Caco-2 (cell line): ENCODE data around the gene PRCD. TPM values are rescaled to one million over a fixed set of nuclear protein-coding genes. Genes with fewer than 3 reads are reported as not detected.

Source experiments
- BruUV-seq: library from RNA; stranded (reverse); fragments of 400-500 nt; replicated peaks from 2 replicates; lab custom pipeline; 2021; lab: Mats Ljungman, UMichigan
- CTCF ChIA-PET: fragments of 300-600 bp; sonication (Branson Sonifier 250); formaldehyde crosslinking; loops from one replicate; lab custom pipeline; 2022; ENCODE audit warnings: antibody characterized with exemption; lab: Charles Lee
- POLR2A ChIA-PET: fragments of 300-600 bp; sonication (Branson Sonifier 250); formaldehyde crosslinking; loops from one replicate; lab custom pipeline; 2022; ENCODE audit warnings: antibody characterized with exemption; lab: Charles Lee
- DNase-seq, 2 experiments: peaks; one replicate each; pipeline versions ENCODE4 v3.0.0 to v3.0.0-alpha.2; 2020 to 2022
- H3K27me3 ChIP-seq: replicated peaks from 2 replicates; pipeline ENCODE4 v1.6.0; 2011; ENCODE audit warnings: low read length; ENCODE audit not compliant: control insufficient read depth, insufficient read depth
- H3K36me3 ChIP-seq: 2 replicates; pipeline ENCODE4 v1.5.1; 2011; ENCODE audit warnings: low read length; ENCODE audit not compliant: control insufficient read depth, insufficient read depth
- H3K4me1 ChIP-seq: fragments of 250-450 bp; sonication (Bioruptor Pico); 2 replicates; pipeline ENCODE4 v1.5.1; 2020; ENCODE audit warnings: mild to moderate bottlenecking
- H3K4me3 ChIP-seq: 2 replicates; pipeline ENCODE4 v1.5.1; 2011; ENCODE audit warnings: low read depth, mild to moderate bottlenecking, control low read depth, low read length
- H3K9me3 ChIP-seq: fragments of 250-450 bp; sonication (Bioruptor Pico); 2 replicates; pipeline ENCODE4 v1.5.1; 2020; ENCODE audit warnings: mild to moderate bottlenecking, moderate library complexity
- H3K27ac Mint-ChIP-seq: one replicate; pipeline ENCODE4 v1.8.0; 2022; ENCODE audit warnings: mixed read lengths; ENCODE audit not compliant: unreplicated experiment
- H3K27me3 Mint-ChIP-seq: one replicate; pipeline ENCODE4 v1.8.0; 2022; ENCODE audit warnings: mixed read lengths; ENCODE audit not compliant: insufficient read depth, unreplicated experiment
- H3K36me3 Mint-ChIP-seq: one replicate; pipeline ENCODE4 v1.8.0; 2022; ENCODE audit warnings: mild to moderate bottlenecking, mixed read lengths; ENCODE audit not compliant: insufficient read depth, unreplicated experiment
- H3K4me1 Mint-ChIP-seq: one replicate; pipeline ENCODE4 v1.8.0; 2022; ENCODE audit warnings: low read depth, mixed read lengths; ENCODE audit not compliant: unreplicated experiment
- H3K4me3 Mint-ChIP-seq: one replicate; pipeline ENCODE4 v1.8.0; 2022; ENCODE audit warnings: mild to moderate bottlenecking, moderate library complexity, mixed read lengths; ENCODE audit not compliant: unreplicated experiment
- H3K9me3 Mint-ChIP-seq: one replicate; pipeline ENCODE4 v1.8.0; 2022; ENCODE audit warnings: mixed read lengths; ENCODE audit not compliant: unreplicated experiment
- intact Hi-C: fragments of 100-400 bp; cut with micrococcal nuclease; formaldehyde crosslinking; loops from one replicate; pipeline ENCODE4 v1.10.0; 2022; ENCODE audit not compliant: unreplicated experiment
- total RNA-seq: library from RNA; stranded (reverse); gene quantifications from 2 replicates; pipeline ENCODE4 v1.2.3, GENCODE V29; 2022
- TF ChIP-seq, protein P1 (sequence below), 2 experiments: fragments of 200-600 bp in 1 of 2; IDR thresholded peaks; 1 replicate in 1 of 2; 2 replicates in 1 of 2; pipeline versions ENCODE4 v1.5.1 to v1.8.0; 2011 to 2022; ENCODE audit warnings: antibody characterized with exemption in 1 of 2, control low read depth in 1 of 2, inconsistent platforms in 1 of 2, low read depth in 1 of 2, low read length in 1 of 2, mild to moderate bottlenecking in 1 of 2, moderate library complexity in 1 of 2; ENCODE audit not compliant: insufficient read depth in 1 of 2, severe bottlenecking in 1 of 2, unreplicated experiment in 1 of 2

PRCD gene
- total RNA-seq, 1 experiment from 2014 or later, result not detected

DNA sequence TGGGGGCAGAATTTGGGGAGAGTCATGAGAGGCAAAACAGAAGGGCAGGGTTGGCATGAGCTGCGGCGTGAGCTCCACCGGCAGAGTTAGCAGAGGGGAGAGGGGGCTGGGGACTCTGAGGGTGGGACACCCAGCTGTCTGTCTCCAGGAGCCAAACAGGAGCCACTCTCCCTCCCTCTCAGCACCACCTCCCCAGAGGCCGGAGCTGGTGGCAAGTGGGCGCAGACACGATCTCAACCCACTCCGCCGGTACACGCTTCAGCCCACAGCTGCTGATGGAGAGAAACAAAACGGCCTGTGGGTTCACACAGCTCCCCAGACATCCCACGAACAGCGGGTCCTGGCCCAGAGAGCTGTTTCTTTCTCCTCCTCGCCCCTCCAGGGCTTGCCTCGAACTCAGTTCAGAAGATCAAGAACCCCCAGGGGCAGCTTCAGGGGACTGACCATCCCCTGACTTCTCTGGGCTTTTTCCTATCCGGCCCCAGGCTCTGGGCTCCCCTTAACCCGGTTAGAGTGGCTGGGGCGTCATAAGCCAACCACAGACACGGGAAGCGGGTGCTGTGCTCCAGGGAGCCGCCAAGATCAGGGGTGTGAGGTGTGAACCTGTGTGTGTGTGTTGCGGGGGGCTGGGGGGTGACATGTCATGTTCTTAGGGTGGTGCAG lies 46.2 kb upstream of the PRCD start:
- H3K36me3 ChIP-seq, result no peaks in the 10 kb centered on the region
- CTCF ChIA-PET, result interaction anchor here (0.5 to 1.5 kb wide), 4 partner anchors 15 to 173 kb away, joined by 3 to 5 read pairs (median 3); no protein-coding TSS in a partner anchor
- DNase-seq, result no peak
- Mint-ChIP-seq H3K4me1 (peaks cover 4% of the 10 kb centered on the region), H3K27ac (no peak overlapping the region), H3K36me3 (peaks cover 16% of the 10 kb centered on the region), H3K9me3 (no peaks in the 10 kb centered on the region), H3K4me3 (no peak overlapping the region), H3K27me3 (no peaks in the 10 kb centered on the region)
- no TSS peak for BruUV-seq
- H3K4me3 ChIP-seq, result no peak overlapping the region
- intact Hi-C loops, result no loop called here
- H3K4me1 ChIP-seq, result peaks cover 17% of the 10 kb centered on the region
- TF ChIP-seq, protein P1, sequence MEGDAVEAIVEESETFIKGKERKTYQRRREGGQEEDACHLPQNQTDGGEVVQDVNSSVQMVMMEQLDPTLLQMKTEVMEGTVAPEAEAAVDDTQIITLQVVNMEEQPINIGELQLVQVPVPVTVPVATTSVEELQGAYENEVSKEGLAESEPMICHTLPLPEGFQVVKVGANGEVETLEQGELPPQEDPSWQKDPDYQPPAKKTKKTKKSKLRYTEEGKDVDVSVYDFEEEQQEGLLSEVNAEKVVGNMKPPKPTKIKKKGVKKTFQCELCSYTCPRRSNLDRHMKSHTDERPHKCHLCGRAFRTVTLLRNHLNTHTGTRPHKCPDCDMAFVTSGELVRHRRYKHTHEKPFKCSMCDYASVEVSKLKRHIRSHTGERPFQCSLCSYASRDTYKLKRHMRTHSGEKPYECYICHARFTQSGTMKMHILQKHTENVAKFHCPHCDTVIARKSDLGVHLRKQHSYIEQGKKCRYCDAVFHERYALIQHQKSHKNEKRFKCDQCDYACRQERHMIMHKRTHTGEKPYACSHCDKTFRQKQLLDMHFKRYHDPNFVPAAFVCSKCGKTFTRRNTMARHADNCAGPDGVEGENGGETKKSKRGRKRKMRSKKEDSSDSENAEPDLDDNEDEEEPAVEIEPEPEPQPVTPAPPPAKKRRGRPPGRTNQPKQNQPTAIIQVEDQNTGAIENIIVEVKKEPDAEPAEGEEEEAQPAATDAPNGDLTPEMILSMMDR (IDR thresholded peaks at IDR 0.05; ENCODE audit: insufficient read depth in 1 of 2, low read depth in 1 of 2, low read length in 1 of 2, severe bottlenecking in 1 of 2, unreplicated experiment in 1 of 2), result no peak
- POLR2A ChIA-PET, result no interaction called here
- no peaks in the 10 kb centered on the region for H3K9me3 ChIP-seq
- no peaks in the 10 kb centered on the region for H3K27me3 ChIP-seq

DNA sequence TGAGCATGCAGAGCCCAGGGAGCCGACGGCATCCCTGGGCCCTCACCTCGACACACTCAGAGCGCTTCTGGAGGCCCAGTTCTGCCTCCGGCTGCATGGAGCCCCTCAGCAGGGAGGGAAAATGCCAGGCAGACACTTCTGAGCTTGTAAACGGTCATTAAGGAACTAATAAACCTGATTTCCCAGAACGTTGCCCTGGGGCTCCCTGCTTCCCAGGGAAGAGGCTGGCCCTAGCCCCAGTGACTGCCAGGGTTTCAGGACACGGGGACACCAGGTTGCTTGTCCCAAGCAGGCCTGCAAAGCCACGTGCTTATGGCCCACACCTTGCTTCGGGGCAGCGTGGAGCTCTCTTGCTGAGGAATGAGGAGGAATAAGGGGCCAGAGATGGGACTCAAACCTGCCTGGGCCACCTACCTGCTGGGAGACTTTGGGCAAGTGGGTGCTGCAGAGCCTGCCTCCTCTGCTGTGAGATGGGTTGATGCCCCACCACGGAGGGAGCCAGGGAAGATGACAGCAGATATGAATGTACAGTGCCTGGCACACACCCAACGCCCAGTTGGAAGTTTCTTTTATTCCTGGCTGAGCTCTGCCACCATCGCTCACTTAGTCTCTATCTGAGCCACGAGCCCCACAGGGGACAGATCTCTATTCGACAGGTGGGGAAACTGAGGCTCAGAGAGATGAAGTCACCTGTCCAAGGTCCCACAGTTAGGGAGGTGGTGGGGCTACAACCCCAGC lies 44.0 kb upstream of the PRCD start:
- BruUV-seq, result no TSS peak
- ChIA-PET CTCF (no interaction called here), POLR2A (no interaction called here)

DNA sequence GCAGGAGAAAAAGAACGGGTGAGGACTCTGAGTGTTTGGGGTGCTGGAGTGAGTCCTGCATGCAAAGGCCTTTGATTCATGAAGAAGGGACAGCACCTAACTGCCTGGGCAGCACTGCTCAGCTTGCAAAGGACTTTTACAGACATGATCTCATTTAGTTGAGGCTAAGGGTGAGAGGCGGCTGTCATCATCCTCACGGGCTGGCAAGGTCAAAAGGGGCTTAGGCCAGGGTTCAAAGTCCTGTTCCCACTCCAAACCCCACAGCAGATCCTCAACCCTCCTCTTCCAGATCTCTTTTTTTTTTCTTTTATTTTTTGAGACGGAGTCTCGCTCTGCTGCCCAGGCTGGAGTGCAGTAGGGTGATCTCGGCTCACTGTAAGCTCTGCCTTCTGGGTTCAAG lies 43.4 kb upstream of the PRCD start:
- Mint-ChIP-seq H3K4me1 (peaks cover 16% of the 10 kb centered on the region), H3K36me3 (peaks cover 10% of the 10 kb centered on the region), H3K4me3 (no peak overlapping the region), H3K27me3 (no peaks in the 10 kb centered on the region), H3K27ac (no peak overlapping the region), H3K9me3 (no peaks in the 10 kb centered on the region)
- TF ChIP-seq, protein P1 (IDR thresholded peaks at IDR 0.05; ENCODE audit: insufficient read depth in 1 of 2, low read depth in 1 of 2, low read length in 1 of 2, severe bottlenecking in 1 of 2, unreplicated experiment in 1 of 2), result no peak
- no peak for DNase-seq
- Histone ChIP-seq H3K4me1 (peaks cover 34% of the 10 kb centered on the region), H3K36me3 (no peaks in the 10 kb centered on the region), H3K9me3 (no peaks in the 10 kb centered on the region), H3K27me3 (no peaks in the 10 kb centered on the region), H3K4me3 (no peak overlapping the region)
- POLR2A ChIA-PET, result interaction anchor here (0.6 kb wide), 1 partner anchor 33 kb away, joined by 5 read pairs; no protein-coding TSS in a partner anchor
- CTCF ChIA-PET, result no interaction called here
- no TSS peak for BruUV-seq
- intact Hi-C loops, result no loop called here

More for the DNA sequence above, 44.0 kb upstream of the PRCD start:
- no peak overlapping the region for H3K27ac Mint-ChIP-seq
- H3K4me3 Mint-ChIP-seq, result no peak overlapping the region
- no peaks in the 10 kb centered on the region for H3K9me3 ChIP-seq
- no peaks in the 10 kb centered on the region for H3K27me3 ChIP-seq
- no peaks in the 10 kb centered on the region for H3K27me3 Mint-ChIP-seq
- peaks cover 15% of the 10 kb centered on the region for H3K4me1 Mint-ChIP-seq
- H3K4me1 ChIP-seq, result peaks cover 33% of the 10 kb centered on the region
- H3K36me3 Mint-ChIP-seq, result peaks cover 13% of the 10 kb centered on the region
- TF ChIP-seq, protein P1 (IDR thresholded peaks at IDR 0.05; ENCODE audit: insufficient read depth in 1 of 2, low read depth in 1 of 2, low read length in 1 of 2, severe bottlenecking in 1 of 2, unreplicated experiment in 1 of 2), result no peak
- intact Hi-C loops, result no loop called here
- no peak for DNase-seq
- no peaks in the 10 kb centered on the region for H3K9me3 Mint-ChIP-seq
- no peak overlapping the region for H3K4me3 ChIP-seq
- H3K36me3 ChIP-seq, result no peaks in the 10 kb centered on the region
